ENCODE data around the gene LOC128125822.

LOC128125822 gene

GRCh38 chr6:63556369-63556768 is 15.9 kb upstream of the LOC128125822 start:
- DNase-seq (ENCODE audit: low read depth), result no peak

DNA sequence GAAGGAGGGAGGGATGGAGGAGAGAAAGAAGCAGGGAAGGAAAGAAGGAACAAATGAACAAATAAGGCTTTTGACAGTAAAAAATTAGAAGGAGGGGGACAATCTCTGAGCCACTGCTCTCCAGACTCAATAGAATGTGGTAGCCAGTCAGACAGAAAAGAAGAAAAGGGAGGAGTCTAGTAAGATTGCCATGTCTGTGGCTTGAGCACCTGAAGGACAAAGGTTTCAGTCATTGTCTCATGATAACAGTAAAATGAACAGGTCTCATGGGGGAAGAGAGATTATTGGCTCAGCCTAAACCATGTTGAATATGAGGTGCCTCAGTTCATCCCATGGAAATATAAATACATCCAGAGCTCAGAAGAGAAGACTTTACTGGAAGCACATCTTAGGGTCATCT is 14.0 kb upstream of the LOC128125822 start:
- no peak for DNase-seq (ENCODE audit: low read depth)

- DNase-seq (ENCODE audit: low read depth), result no peak
Measured at GRCh38 chr6:63560801-63561287, 11.4 kb upstream of the LOC128125822 start.

- no peak for DNase-seq (ENCODE audit: low read depth)
Measured at GRCh38 chr6:63561288-63561687, 11.0 kb upstream of the LOC128125822 start.

- DNase-seq (ENCODE audit: low read depth), result no peak
Measured at GRCh38 chr6:63563235-63563634, 9.0 kb upstream of the LOC128125822 start.

GRCh38 chr6:63565058-63565726 is 7.1 kb upstream of the LOC128125822 start:
- no peak for DNase-seq (ENCODE audit: low read depth)

- no peak for DNase-seq (ENCODE audit: low read depth)
Measured at GRCh38 chr6:63565727-63566596, 6.3 kb upstream of the LOC128125822 start.

GRCh38 chr6:63567966-63568365 is 4.3 kb upstream of the LOC128125822 start:
- no peak for DNase-seq (ENCODE audit: low read depth)

DNA sequence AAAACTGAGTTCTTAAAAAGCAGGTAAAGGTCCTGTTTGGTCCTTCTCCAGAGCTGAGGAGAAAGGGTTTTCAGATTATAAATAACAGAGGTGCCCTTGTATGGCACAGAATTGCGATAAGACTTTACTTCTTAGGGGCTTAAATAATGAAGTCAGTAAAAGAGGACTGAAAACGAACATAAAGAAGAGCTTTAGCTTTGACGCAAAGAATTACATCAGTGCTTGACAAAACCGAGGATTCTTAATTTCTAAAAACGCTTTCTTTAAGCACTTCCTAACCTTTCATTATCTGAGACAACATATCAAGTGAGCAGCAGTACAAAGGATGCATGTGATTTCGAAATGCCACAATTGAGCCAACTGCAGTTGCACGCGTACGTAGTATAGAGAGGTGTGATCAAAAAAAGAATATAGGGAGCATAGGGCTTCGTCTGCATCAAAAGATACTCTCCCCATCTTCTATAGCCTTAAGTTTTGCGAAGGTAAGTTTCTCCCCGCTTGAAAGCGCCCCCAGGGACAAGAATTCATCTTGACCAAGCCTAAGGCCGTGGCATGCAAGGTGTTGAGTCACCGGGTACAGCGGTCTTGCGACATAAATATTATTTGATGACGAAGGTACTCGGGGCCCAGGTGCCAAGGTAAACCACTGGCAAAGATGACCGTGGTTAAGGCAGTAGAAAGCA is 778 bp upstream of the LOC128125822 start:
- no peak for DNase-seq (ENCODE audit: low read depth)

DNA sequence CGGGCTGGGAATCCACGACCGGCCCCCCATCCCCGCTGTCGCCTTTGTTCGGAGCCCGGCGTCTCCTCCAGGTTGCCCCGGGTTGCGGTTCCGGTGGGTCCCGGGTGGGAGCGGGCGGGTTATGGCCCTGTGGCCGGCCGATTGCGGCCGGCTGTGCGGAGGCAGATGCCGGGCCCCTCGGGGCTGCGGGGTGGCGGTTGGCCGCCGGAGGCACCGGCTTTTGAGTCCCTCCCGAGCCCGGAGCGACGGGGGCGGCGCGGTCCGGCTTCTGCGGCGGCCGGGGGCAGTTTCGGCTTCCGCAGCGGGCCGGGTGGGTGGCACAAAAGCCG is 431 bp downstream of the LOC128125822 start:
- no peak for DNase-seq (ENCODE audit: low read depth)

GRCh38 chr6:63573076-63573898 is 1.0 kb downstream of the LOC128125822 start:
- DNase-seq (ENCODE audit: low read depth), result peak; percentile 55

GRCh38 chr6:63573899-63574553 is 1.7 kb downstream of the LOC128125822 start:
- peak; percentile 28 for DNase-seq (ENCODE audit: low read depth)

GRCh38 chr6:63574554-63574900 is 2.2 kb downstream of the LOC128125822 start:
- DNase-seq (ENCODE audit: low read depth), result no peak

DNA sequence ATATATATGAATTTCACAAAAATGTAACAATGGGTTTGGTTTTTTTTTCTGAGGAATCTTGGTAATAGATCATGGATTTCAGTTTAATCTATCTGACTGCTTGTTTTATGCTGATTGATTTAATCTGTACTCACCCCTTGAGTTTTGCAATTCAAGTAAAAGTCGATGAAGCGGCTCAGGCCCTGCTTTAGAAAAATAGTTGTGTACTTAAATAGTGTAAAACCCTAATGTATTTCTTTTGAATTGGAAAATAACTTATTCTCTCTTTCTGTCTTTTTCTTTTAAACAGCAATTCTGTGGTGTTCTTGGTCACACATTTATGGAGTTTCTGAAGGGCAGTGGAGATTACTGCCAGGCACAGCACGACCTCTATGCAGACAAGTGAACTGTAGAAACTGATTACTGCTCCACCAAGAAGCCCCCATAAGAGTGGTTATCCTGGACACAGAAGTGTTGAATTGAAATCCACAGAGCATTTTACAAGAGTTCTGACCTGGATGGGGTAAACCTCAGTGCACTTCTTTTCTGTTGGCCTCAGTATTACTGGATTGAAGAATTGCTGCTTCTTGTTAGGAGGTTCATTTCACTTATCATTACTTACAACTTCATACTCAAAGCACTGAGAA is 4.0 kb downstream of the LOC128125822 start:
- DNase-seq (ENCODE audit: low read depth), result no peak

- DNase-seq (ENCODE audit: low read depth), result no peak
Measured at GRCh38 chr6:63576985-63577712, 4.9 kb downstream of the LOC128125822 start.

DNA sequence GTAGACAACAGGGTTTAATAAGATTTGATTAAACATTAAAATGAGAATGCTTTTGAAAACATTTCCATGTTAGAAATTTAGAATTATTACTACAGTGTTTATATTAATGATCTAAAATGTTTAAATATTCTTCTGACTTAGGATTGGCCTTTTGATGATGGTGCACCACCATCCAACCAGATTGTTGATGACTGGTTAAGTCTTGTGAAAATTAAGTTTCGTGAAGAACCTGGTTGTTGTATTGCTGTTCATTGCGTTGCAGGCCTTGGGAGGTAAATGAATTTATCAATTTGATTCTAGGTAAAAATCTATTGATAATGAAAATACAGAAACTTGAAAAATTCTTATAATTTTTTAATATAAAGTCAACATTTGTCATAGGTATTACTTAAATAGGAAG is 6.5 kb downstream of the LOC128125822 start:
- no peak for DNase-seq (ENCODE audit: low read depth)

DNA sequence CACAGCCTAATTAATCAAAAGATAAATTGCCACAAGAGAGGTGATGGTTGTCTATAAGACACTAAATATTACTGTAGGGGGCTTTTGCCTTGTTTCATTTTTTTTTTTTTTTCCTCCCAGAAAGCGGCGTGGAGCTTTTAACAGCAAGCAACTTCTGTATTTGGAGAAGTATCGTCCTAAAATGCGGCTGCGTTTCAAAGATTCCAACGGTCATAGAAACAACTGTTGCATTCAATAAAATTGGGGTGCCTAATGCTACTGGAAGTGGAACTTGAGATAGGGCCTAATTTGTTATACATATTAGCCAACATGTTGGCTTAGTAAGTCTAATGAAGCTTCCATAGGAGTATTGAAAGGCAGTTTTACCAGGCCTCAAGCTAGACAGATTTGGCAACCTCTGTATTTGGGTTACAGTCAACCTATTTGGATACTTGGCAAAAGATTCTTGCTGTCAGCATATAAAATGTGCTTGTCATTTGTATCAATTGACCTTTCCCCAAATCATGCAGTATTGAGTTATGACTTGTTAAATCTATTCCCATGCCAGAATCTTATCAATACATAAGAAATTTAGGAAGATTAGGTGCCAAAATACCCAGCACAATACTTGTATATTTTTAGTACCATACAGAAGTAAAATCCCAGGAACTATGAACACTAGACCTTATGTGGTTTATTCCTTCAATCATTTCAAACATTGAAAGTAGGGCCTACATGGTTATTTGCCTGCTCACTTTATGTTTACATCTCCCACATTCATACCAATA is 7.8 kb downstream of the LOC128125822 start:
- DNase-seq (ENCODE audit: low read depth), result no peak

DNA sequence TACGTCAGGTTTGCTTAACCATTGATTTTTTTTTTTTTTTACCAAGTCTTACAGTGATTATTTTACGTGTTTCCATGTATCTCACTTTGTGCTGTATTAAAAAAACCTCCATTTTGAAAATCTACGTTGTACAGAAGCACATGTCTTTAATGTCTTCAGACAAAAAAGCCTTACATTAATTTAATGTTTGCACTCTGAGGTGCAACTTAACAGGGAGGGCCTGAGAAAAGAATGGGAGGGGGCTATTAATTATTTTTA is 8.4 kb downstream of the LOC128125822 start:
- no peak for DNase-seq (ENCODE audit: low read depth)

- DNase-seq (ENCODE audit: low read depth), result no peak
Measured at GRCh38 chr6:63581355-63582013, 9.2 kb downstream of the LOC128125822 start.
